Esophagus squamous epithelium (tissue), 5 donors: ENCODE results near the gene NR6A1. TPM values are rescaled to one million over a fixed set of nuclear protein-coding genes. Genes with fewer than 3 reads are reported as not detected.

Source experiments
- DNase-seq: peaks from one replicate; lab custom pipeline; 2025; lab: John Stamatoyannopoulos, UW
- H3K27ac ChIP-seq, 4 donors: fragments of 200-600 bp; sonication (generic); one replicate each; pipeline ENCODE4 v1.5.1; 2016 to 2019; ENCODE audit warnings: mild to moderate bottlenecking in 1 of 4
- H3K27me3 ChIP-seq, 4 donors: fragments of 200-600 bp; sonication (generic); 1 replicate in 3 of 4; 2 replicates in 1 of 4; pipeline versions ENCODE4 v1.5.1 to v1.6.0; 2017 to 2021; ENCODE audit warnings: antibody characterized with exemption in 1 of 4
- H3K36me3 ChIP-seq, 3 donors: fragments of 200-600 bp; sonication (generic); one replicate each; pipeline ENCODE4 v1.5.1; 2016 to 2019
- H3K4me1 ChIP-seq, 3 donors: fragments of 200-600 bp; sonication (generic); one replicate each; pipeline ENCODE4 v1.5.1; 2017 to 2019
- H3K4me3 ChIP-seq, 4 donors: fragments of 200-600 bp; sonication (generic); 1 replicate in 3 of 4; 2 replicates in 1 of 4; pipeline ENCODE4 v1.5.1; 2016 to 2019; ENCODE audit warnings: mild to moderate bottlenecking in 2 of 4, moderate library complexity in 1 of 4
- H3K9me3 ChIP-seq, 3 donors: fragments of 200-600 bp; sonication (generic); one replicate each; pipeline ENCODE4 v1.5.1; 2016 to 2019
- POLR2A ChIP-seq, 4 donors: fragments of 450-650 bp; IDR thresholded peaks; one replicate each; pipeline ENCODE4 v1.6.1; 2017; ENCODE audit warnings: antibody characterized with exemption in 4 of 4, mild to moderate bottlenecking in 4 of 4, moderate library complexity in 3 of 4
- WGBS, 2 donors: methylation state at CpG; one replicate each; pipeline ENCODE4 v1.1.5; 2018; 5-methylcytosine and 5-hydroxymethylcytosine counted together
- intact Hi-C: fragments of 100-400 bp; cut with DNase I; formaldehyde crosslinking; loops from one replicate; pipeline ENCODE4 v1.15.0; 2022
- total RNA-seq, 4 donors: library from RNA; depleted of rRNA; stranded (reverse); fragments of >200 nt; gene quantifications; one replicate each; pipeline ENCODE4 v1.1.0, GENCODE V29; 2016
- TF ChIP-seq, protein P1 (sequence below), 6 experiments: fragments of 450-650 bp in 4 of 6; fragments of 200-600 bp in 2 of 6; sonication (generic) in 2 of 6; IDR thresholded peaks; one replicate each; pipeline ENCODE4 v1.5.1; 2016 to 2019; ENCODE audit warnings: antibody characterized with exemption in 6 of 6, mild to moderate bottlenecking in 4 of 6, moderate library complexity in 4 of 6
- donor health status: DM: yes; HTN: yes; CAD: no.

Gene NR6A1
- total RNA-seq, 4 donors from 2014 or later: 1.9 to 4.0 (median 2.7) TPM

DNA sequence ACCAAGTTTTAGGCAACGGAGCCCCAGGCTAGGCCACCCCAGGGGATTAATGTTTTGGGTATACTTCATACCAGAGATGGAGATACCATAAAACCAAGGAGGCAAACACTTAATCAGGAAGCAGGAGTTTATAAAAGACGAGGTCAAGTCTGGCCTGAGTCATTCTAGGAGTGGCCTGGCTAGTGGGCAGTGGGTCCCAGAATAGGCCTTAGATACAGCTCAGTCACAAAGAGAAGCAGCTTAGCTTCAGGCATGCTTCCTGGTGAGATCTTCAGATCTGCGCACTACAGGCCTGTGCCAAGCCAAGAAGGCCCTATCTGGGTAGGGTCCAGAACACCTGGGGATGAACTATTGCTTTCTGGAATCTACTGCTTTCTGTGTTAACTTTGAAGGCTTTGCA lies 243.3 kb downstream of the NR6A1 start:
- Histone ChIP-seq H3K4me3 (no peak overlapping the region), H3K27ac (no peak overlapping the region), H3K9me3 (no peaks in the 10 kb centered on the region), H3K27me3 (no peaks in the 10 kb centered on the region), H3K4me1 (no peaks in the 10 kb centered on the region), H3K36me3 (peaks cover 0 to 19% (median 0%) of the 10 kb centered on the region in 3 donors)
- TF ChIP-seq, protein P1, sequence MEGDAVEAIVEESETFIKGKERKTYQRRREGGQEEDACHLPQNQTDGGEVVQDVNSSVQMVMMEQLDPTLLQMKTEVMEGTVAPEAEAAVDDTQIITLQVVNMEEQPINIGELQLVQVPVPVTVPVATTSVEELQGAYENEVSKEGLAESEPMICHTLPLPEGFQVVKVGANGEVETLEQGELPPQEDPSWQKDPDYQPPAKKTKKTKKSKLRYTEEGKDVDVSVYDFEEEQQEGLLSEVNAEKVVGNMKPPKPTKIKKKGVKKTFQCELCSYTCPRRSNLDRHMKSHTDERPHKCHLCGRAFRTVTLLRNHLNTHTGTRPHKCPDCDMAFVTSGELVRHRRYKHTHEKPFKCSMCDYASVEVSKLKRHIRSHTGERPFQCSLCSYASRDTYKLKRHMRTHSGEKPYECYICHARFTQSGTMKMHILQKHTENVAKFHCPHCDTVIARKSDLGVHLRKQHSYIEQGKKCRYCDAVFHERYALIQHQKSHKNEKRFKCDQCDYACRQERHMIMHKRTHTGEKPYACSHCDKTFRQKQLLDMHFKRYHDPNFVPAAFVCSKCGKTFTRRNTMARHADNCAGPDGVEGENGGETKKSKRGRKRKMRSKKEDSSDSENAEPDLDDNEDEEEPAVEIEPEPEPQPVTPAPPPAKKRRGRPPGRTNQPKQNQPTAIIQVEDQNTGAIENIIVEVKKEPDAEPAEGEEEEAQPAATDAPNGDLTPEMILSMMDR (IDR thresholded peaks at IDR 0.05): no peak
- TF ChIP-seq POLR2A (IDR thresholded peaks at IDR 0.05): no peak
- WGBS, 2 donors: 80 to 96% methylated on average over 3 of the region's 3 CpGs
- no peak for DNase-seq
- intact Hi-C loops: no loop called here

DNA sequence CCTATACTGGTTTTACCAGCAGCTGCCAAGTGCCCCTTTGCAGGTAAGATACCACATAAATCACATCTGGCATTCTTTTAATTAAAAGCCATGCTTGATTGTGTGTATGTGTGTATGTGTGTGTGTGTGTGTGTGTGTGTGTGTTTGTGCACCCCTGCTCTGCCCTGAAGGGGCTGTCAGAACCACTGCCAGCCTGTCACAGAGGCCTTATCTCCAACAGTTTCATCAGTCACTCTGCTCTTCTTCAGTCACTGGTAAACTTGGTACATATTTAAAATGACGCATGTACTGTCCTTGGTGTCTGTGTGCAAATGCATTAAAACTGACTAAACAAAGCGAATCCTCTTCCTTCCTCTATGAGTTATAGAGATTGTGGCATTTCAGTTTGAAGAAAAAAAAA lies 244.9 kb downstream of the NR6A1 start:
- H3K9me3 ChIP-seq: no peaks in the 10 kb centered on the region
- no peaks in the 10 kb centered on the region for H3K4me1 ChIP-seq
- WGBS, 2 donors: 85 to 100% methylated on average over 2 of the region's 2 CpGs
- no peaks in the 10 kb centered on the region for H3K27me3 ChIP-seq
- TF ChIP-seq, protein P1 (IDR thresholded peaks at IDR 0.05): no peak
- TF ChIP-seq POLR2A (IDR thresholded peaks at IDR 0.05): no peak
- H3K36me3 ChIP-seq: peaks cover 0 to 28% (median 0%) of the 10 kb centered on the region in 3 donors
- intact Hi-C loops: no loop called here
- no peak overlapping the region for H3K4me3 ChIP-seq
- no peak overlapping the region for H3K27ac ChIP-seq
- DNase-seq: no peak

DNA sequence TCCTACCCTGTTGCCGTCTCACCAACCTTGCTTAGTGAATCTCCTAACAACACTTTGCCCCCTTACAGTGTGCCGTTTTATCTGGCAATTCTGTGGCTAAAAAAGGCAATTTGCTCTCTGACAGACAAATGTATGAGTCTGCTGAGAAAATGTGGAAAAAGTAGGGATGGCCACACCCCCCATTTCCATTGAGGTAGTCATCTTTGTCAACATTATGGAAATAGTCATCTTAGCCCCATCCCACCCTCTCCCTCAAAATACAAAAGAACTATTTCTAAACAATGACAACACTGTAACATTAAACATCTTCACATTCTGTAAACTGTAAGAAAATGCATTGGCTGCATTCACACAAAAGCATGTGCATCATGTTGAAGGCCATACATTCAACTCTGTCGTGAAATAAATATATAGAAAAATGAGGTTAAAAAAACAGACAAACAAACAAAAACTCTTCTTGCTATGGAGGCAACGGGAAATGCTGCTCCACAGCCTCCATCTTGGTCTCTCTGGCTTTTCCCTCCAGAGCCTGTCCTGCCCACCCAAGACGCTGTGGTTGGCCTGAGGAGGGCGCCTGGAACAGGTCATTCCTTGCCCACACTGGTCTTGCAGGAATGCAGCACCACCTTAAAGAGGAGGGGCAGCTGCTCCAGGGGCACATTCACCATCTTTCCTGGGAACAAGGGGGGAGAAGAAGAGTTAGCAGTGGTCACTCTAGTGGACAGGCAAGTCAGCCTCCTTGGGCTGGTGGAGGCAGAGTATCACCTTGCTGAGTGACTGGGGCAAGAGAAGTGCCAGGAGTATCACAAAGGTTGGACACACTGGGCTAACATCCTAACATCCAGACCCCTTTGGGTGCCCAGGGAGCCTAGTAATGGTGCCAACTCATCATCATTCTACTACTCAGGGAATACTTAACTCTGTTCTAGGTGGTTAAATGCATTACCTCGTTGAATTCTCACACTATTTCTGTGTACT lies 248.7 kb downstream of the NR6A1 start:
- H3K4me3 ChIP-seq: no peak overlapping the region
- no peak overlapping the region for H3K27ac ChIP-seq
- no peaks in the 10 kb centered on the region for H3K4me1 ChIP-seq
- H3K9me3 ChIP-seq: no peaks in the 10 kb centered on the region
- TF ChIP-seq, protein P1 (IDR thresholded peaks at IDR 0.05): no peak
- TF ChIP-seq POLR2A (IDR thresholded peaks at IDR 0.05): no peak
- no peak for DNase-seq
- H3K27me3 ChIP-seq: no peaks in the 10 kb centered on the region
- WGBS, 2 donors: 75 to 79% methylated on average over 7 of the region's 7 CpGs
- peaks cover 0 to 30% (median 0%) of the 10 kb centered on the region in 3 donors for H3K36me3 ChIP-seq
- intact Hi-C loops: no loop called here

DNA sequence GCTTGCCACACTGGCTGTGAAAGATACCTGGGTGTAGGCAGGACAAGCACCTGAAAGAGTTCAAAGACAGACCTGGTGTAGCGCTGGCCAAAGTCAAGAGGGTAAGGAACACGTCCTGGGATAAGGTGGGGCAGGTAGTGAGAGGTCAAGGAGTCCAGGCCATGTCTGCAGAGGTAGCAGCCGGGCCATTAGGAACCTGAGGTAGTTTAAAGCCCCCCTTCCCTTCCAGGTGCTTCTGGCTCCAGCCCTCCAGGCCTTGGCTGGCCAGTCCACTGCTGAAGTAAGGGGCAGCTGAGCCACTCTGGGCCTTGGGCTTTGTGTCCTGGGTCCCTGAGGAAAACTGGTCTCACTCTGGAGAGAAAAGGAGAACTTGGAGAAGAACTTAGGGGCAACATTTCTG lies 250.0 kb downstream of the NR6A1 start:
- intact Hi-C loops: no loop called here
- no peak overlapping the region for H3K4me3 ChIP-seq
- no peaks in the 10 kb centered on the region for H3K27me3 ChIP-seq
- no peaks in the 10 kb centered on the region for H3K9me3 ChIP-seq
- no peak overlapping the region for H3K27ac ChIP-seq
- DNase-seq: no peak
- H3K4me1 ChIP-seq: no peaks in the 10 kb centered on the region
- TF ChIP-seq, protein P1 (IDR thresholded peaks at IDR 0.05): no peak
- no peak for TF ChIP-seq POLR2A (IDR thresholded peaks at IDR 0.05)
- WGBS, 2 donors: 89 to 100% methylated on average over 2 to 3 of the region's 3 CpGs
- peaks cover 0 to 28% (median 0%) of the 10 kb centered on the region in 3 donors for H3K36me3 ChIP-seq

DNA sequence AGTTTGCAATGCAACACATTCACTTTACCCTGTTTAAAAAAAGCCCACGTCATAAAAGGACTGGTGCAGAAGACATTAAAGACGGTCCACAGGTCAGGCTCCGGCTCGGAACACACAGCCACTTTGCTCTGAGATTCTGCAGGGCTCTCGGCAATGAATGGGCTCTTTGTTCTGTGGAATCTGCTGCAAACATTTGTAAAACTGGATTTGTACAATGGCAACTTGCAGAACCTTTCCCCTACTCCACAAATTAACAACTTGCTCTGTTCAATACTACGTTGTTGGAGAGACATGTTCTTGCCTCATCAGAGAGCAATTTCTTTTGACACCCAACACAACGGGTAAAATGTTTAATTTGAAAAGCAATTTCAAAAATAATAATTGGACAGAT lies 250.9 kb downstream of the NR6A1 start:
- intact Hi-C loops: no loop called here
- DNase-seq: no peak
- no peak overlapping the region for H3K4me3 ChIP-seq
- no peaks in the 10 kb centered on the region for H3K27me3 ChIP-seq
- WGBS, 2 donors: 75 to 82% methylated on average over 7 of the region's 7 CpGs
- peaks cover 0 to 19% (median 0%) of the 10 kb centered on the region in 3 donors for H3K36me3 ChIP-seq
- no peaks in the 10 kb centered on the region for H3K4me1 ChIP-seq
- TF ChIP-seq, protein P1 (IDR thresholded peaks at IDR 0.05): no peak
- TF ChIP-seq POLR2A (IDR thresholded peaks at IDR 0.05): no peak
- H3K27ac ChIP-seq: no peak overlapping the region
- H3K9me3 ChIP-seq: no peaks in the 10 kb centered on the region
